Esophagus squamous epithelium (tissue), 4 donors: ENCODE data around the gene HOXB8.

Experiments
- CTCF ChIP-seq, 6 experiments: fragments of 450-650 bp in 4 of 6; fragments of 200-600 bp in 2 of 6; sonication (generic) in 2 of 6; IDR thresholded peaks; one replicate each; pipeline ENCODE4 v1.5.1; 2016 to 2019; ENCODE audit warnings: antibody characterized with exemption in 6 of 6, mild to moderate bottlenecking in 4 of 6, moderate library complexity in 4 of 6
- POLR2A ChIP-seq, 4 donors: fragments of 450-650 bp; IDR thresholded peaks; one replicate each; pipeline ENCODE4 v1.6.1; 2017; ENCODE audit warnings: antibody characterized with exemption in 4 of 4, mild to moderate bottlenecking in 4 of 4, moderate library complexity in 3 of 4

DNA sequence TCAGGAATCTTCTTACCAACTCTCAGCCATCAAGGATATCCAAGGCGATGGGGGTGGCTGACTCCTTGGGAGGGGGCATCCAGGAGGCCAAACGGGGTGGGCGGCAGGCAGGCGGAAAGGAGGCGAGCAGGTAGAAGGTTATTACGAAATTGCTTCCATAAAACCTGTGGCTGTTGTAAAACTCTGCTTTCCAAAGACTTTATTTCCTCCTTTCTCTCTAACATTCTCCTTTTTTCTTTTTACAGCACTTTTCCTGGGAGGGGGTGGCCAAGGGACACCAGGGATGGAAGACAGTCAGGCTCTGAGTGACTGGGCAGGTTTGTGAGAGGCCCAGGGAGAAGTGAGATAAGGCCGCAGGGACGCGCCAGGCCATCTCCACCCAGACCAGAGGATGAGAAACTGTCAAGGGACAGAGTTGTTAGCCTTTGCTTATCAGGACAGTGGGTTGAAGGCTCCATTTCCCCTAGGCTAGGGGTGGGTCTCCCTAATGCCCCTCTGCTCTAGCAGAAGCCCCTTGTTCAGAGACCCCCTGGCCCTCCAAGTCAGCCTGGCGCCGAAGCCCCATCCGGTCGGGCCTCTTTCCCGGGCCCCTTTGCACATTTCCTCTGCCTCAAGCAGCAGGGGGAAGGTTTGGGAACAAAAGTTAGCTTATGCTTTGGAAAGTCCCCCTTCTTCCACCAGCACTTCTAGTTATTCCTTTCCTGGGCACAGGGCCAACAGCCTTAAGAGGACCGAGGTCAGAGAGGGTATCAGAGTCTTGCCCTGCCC lies 16.0 kb upstream of the HOXB8 start:
- TF ChIP-seq POLR2A (IDR thresholded peaks at IDR 0.05), result no peak
- no peak for TF ChIP-seq CTCF (IDR thresholded peaks at IDR 0.05)
